Gastrocnemius medialis (tissue), 4 donors: ENCODE data around the gene ARID1B.

Source experiments
- CTCF ChIP-seq, 5 experiments: fragments of 450-650 bp in 3 of 5; fragments of 200-600 bp in 2 of 5; sonication (generic) in 2 of 5; IDR thresholded peaks in 4 of 5; conservative IDR thresholded peaks in 1 of 5; 1 replicate in 4 of 5; 2 replicates in 1 of 5; pipeline ENCODE4 v1.5.1; 2016 to 2019; ENCODE audit warnings: antibody characterized with exemption in 5 of 5, mild to moderate bottlenecking in 3 of 5, moderate library complexity in 3 of 5
- POLR2A ChIP-seq, 2 donors: fragments of 450-650 bp; IDR thresholded peaks; one replicate each; pipeline ENCODE4 v1.6.1; 2017; ENCODE audit warnings: antibody characterized with exemption in 2 of 2, mild to moderate bottlenecking in 2 of 2, moderate library complexity in 2 of 2

GRCh38 chr6:157188213-157188612 lies 411.0 kb downstream of the ARID1B start:
- no peak for TF ChIP-seq CTCF (IDR thresholded peaks at IDR 0.05 in 4 of 5, conservative IDR thresholded peaks at IDR 0.05 in 1 of 5)
- TF ChIP-seq POLR2A (IDR thresholded peaks at IDR 0.05): no peak
